ENCODE data around the gene ZNF438. TPM values are rescaled to one million over a fixed set of nuclear protein-coding genes. Genes with fewer than 3 reads are reported as not detected.
"Not testable (repeated sequence)": the region's sequence is repeated elsewhere in the genome, so short reads cannot be mapped to it uniquely, and the experiment has no call there.

The ZNF438 gene
- total and polyA plus RNA-seq, 2 donors (not counting 1 experiment from before 2014, with no cell fraction given), result 4.7 to 6.6 TPM

DNA sequence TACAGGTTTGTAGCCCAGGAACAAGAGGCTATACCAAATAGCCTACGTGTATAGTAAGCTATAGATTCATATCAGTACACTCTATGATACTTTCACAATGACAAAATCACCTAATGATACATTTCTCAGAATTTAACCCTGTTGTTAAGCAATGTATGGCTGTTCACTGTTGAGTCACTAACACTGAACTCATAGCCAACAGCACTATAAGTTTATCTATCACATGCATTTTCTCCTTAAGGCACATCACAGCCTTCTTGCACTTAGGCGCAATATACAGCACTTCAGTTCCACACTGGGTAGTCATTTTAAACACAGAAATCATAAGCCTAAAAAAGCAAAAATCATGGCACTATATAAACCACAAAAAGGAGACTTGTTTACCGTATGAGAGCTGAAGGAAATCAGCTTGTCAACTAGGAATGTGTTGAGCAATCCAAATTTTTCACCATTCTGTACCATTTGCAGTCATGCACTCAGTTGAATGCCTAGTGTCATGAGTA, 45.6 kb downstream of the ZNF438 start:
- H3K4me3 ChIP-seq (replicated peaks in 1 of 4; ENCODE audit: control extremely low read depth in 1 of 4, insufficient read depth in 1 of 4, low read depth in 3 of 4, low read length in 4 of 4), result no peak overlapping the region
- H3K27ac ChIP-seq (ENCODE audit: insufficient read depth, low read length), result peak overlapping the region; percentile 77
- H3K79me2 ChIP-seq (ENCODE audit: control insufficient read depth, insufficient read depth, low read length), result no peaks in the 10 kb centered on the region
- H2AFZ ChIP-seq (ENCODE audit: low read length), result no peak overlapping the region
- no peak overlapping the region for H3K9ac ChIP-seq (ENCODE audit: insufficient read depth, low read length)
- H3K9me3 ChIP-seq (ENCODE audit: control insufficient read depth, insufficient read depth, low read depth, low read length), result no peaks in the 10 kb centered on the region
- H3K4me1 ChIP-seq (ENCODE audit: control insufficient read depth, extremely low read depth, insufficient read depth, low read length), result peaks cover 5% of the 10 kb centered on the region
- no peaks in the 10 kb centered on the region for H4K20me1 ChIP-seq (ENCODE audit: control insufficient read depth, extremely low read depth, insufficient read depth, low read length)
- H3K4me2 ChIP-seq (ENCODE audit: extremely low read depth, insufficient read depth, low read length), result no peak overlapping the region
- TF ChIP-seq EZH2 (IDR thresholded peaks at IDR 0.05; ENCODE audit: low read length, missing control alignments) (no peak), CTCF (conservative IDR thresholded peaks at IDR 0.05 in 1 of 2, IDR thresholded peaks at IDR 0.05 in 1 of 2; ENCODE audit: low read depth in 1 of 2, low read length in 2 of 2) (no peak)
- peak; percentile 53 to 78 for DNase-seq (ENCODE audit: low read depth in 2 of 2)
- H3K36me3 ChIP-seq (ENCODE audit: control insufficient read depth, insufficient read depth, low read length), result no peaks in the 10 kb centered on the region
- no peaks in the 10 kb centered on the region for H3K27me3 ChIP-seq (ENCODE audit: control insufficient read depth, insufficient read depth, low read length)

GRCh38 chr10:30985512-30985911, 46.2 kb downstream of the ZNF438 start:
- Histone ChIP-seq H3K9ac (ENCODE audit: insufficient read depth, low read length) (no peak overlapping the region), H3K9me3 (ENCODE audit: control insufficient read depth, insufficient read depth, low read depth, low read length) (no peaks in the 10 kb centered on the region), H3K36me3 (ENCODE audit: control insufficient read depth, insufficient read depth, low read length) (no peaks in the 10 kb centered on the region), H3K4me3 (replicated peaks in 1 of 4; ENCODE audit: control extremely low read depth in 1 of 4, insufficient read depth in 1 of 4, low read depth in 3 of 4, low read length in 4 of 4) (no peak overlapping the region), H3K4me1 (ENCODE audit: control insufficient read depth, extremely low read depth, insufficient read depth, low read length) (peaks cover 10% of the 10 kb centered on the region), H3K27ac (ENCODE audit: insufficient read depth, low read length) (peak overlapping the region; percentile 77), H4K20me1 (ENCODE audit: control insufficient read depth, extremely low read depth, insufficient read depth, low read length) (no peaks in the 10 kb centered on the region), H3K4me2 (ENCODE audit: extremely low read depth, insufficient read depth, low read length) (peak overlapping the region; percentile 48), H3K27me3 (ENCODE audit: control insufficient read depth, insufficient read depth, low read length) (no peaks in the 10 kb centered on the region), H2AFZ (ENCODE audit: low read length) (no peak overlapping the region), H3K79me2 (ENCODE audit: control insufficient read depth, insufficient read depth, low read length) (no peaks in the 10 kb centered on the region)
- DNase-seq (ENCODE audit: low read depth in 2 of 2), result peak; percentile 44 to 73
- TF ChIP-seq EZH2 (IDR thresholded peaks at IDR 0.05; ENCODE audit: low read length, missing control alignments) (no peak), CTCF (conservative IDR thresholded peaks at IDR 0.05 in 1 of 2, IDR thresholded peaks at IDR 0.05 in 1 of 2; ENCODE audit: low read depth in 1 of 2, low read length in 2 of 2) (no peak)

GRCh38 chr10:30984563-30985328, 46.9 kb downstream of the ZNF438 start:
- Histone ChIP-seq H3K4me2 (ENCODE audit: extremely low read depth, insufficient read depth, low read length) (peak overlapping the region; percentile 17), H3K27me3 (ENCODE audit: control insufficient read depth, insufficient read depth, low read length) (no peaks in the 10 kb centered on the region), H4K20me1 (ENCODE audit: control insufficient read depth, extremely low read depth, insufficient read depth, low read length) (no peaks in the 10 kb centered on the region), H3K79me2 (ENCODE audit: control insufficient read depth, insufficient read depth, low read length) (no peaks in the 10 kb centered on the region), H3K36me3 (ENCODE audit: control insufficient read depth, insufficient read depth, low read length) (no peaks in the 10 kb centered on the region), H3K9me3 (ENCODE audit: control insufficient read depth, insufficient read depth, low read depth, low read length) (no peaks in the 10 kb centered on the region), H2AFZ (ENCODE audit: low read length) (no peak overlapping the region), H3K4me1 (ENCODE audit: control insufficient read depth, extremely low read depth, insufficient read depth, low read length) (peaks cover 10% of the 10 kb centered on the region), H3K27ac (ENCODE audit: insufficient read depth, low read length) (peak overlapping the region; percentile 77), H3K4me3 (replicated peaks in 1 of 4; ENCODE audit: control extremely low read depth in 1 of 4, insufficient read depth in 1 of 4, low read depth in 3 of 4, low read length in 4 of 4) (no peak overlapping the region), H3K9ac (ENCODE audit: insufficient read depth, low read length) (no peak overlapping the region)
- DNase-seq (ENCODE audit: low read depth in 2 of 2), result peak; percentile 56 to 65
- TF ChIP-seq CTCF (conservative IDR thresholded peaks at IDR 0.05 in 1 of 2, IDR thresholded peaks at IDR 0.05 in 1 of 2; ENCODE audit: low read depth in 1 of 2, low read length in 2 of 2) (no peak), EZH2 (IDR thresholded peaks at IDR 0.05; ENCODE audit: low read length, missing control alignments) (no peak)

DNA sequence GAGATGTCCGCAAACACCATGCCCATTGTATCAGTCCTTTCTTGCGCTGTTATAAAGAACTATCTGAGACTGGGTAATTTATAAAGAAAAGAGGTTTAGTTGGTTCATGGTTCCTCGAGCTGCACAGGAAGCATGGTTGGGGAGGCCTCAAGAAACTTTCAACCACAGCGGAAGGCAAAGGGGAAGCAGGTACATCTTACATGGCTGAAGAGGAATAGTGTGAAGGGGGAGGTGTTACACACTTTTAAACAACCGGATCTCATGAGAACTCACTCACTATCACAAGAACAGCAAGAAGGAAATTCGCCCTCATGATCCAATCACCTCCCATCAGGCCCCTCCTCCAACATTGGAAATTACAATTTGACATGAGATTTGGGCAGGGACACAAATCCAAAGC, 48.5 kb downstream of the ZNF438 start:
- not testable (repeated sequence) for H3K9ac ChIP-seq (ENCODE audit: insufficient read depth, low read length); H2AFZ ChIP-seq (ENCODE audit: low read length); H3K27ac ChIP-seq (ENCODE audit: insufficient read depth, low read length); H3K79me2 ChIP-seq (ENCODE audit: control insufficient read depth, insufficient read depth, low read length); H3K4me3 ChIP-seq (replicated peaks in 1 of 4; ENCODE audit: control extremely low read depth in 1 of 4, insufficient read depth in 1 of 4, low read depth in 3 of 4, low read length in 4 of 4); H4K20me1 ChIP-seq (ENCODE audit: control insufficient read depth, extremely low read depth, insufficient read depth, low read length); H3K27me3 ChIP-seq (ENCODE audit: control insufficient read depth, insufficient read depth, low read length); DNase-seq (ENCODE audit: low read depth in 2 of 2); H3K4me2 ChIP-seq (ENCODE audit: extremely low read depth, insufficient read depth, low read length); H3K36me3 ChIP-seq (ENCODE audit: control insufficient read depth, insufficient read depth, low read length); H3K9me3 ChIP-seq (ENCODE audit: control insufficient read depth, insufficient read depth, low read depth, low read length)
- H3K4me1 ChIP-seq (ENCODE audit: control insufficient read depth, extremely low read depth, insufficient read depth, low read length), result peaks cover 10% of the 10 kb centered on the region
